NCI-H2029 (cell line): ENCODE results near the gene BEND7.

ENCODE experiments used
- DNase-seq: peaks from one replicate; lab custom pipeline; 2025; lab: John Stamatoyannopoulos, UW

Gene BEND7

GRCh38 chr10:13520194-13520593 is 8.6 kb downstream of the BEND7 start:
- DNase-seq: no peak

DNA sequence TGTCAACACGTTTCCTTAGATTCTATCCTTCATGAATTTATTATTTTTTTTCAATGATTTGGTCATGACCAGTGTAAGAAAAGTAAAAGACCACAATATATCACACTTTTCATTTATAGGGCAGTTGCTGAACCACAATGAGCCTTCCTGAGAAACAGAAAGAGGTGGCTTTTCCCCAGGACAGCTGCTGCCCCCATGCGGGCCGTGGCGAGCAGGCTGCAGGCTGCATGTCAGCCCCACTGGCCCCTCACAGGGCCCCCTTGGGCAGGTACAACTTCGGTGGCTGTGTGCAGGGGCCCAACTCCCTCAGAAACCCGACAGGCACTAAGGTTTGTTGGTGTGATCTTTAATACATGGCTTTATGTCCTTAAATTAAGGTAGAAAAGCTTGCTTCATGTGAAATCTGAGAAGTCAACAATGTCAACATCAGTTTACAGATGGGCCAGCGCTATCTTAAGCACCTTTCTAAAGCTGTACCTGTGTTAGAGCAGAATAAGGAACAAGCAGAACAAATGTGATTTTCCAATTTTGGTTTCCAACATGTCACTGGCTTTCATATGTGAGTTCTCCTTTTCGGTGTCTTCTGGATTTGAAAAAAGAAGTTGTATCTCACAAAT is 10.6 kb downstream of the BEND7 start:
- no peak for DNase-seq

DNA sequence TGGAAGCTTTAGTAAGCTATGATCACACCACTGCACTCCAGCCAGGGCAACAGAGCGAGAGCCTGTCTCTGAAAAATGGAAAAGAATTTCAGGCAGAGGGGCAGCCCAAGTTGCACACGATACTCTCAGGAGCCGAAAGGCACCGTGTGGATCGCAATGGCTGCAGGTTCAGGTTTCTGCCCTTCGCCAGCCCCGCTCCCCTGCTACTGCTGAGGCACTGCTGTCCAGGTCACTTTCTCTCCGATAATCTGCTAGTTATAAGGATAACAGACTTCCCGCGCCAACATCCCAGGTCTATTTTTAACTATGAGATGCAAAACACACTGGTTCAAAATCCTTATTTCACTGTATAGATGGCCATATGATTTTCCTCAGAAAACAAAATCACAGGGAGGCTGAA is 11.1 kb downstream of the BEND7 start:
- DNase-seq: no peak

GRCh38 chr10:13516176-13516575 is 12.6 kb downstream of the BEND7 start:
- DNase-seq: no peak

DNA sequence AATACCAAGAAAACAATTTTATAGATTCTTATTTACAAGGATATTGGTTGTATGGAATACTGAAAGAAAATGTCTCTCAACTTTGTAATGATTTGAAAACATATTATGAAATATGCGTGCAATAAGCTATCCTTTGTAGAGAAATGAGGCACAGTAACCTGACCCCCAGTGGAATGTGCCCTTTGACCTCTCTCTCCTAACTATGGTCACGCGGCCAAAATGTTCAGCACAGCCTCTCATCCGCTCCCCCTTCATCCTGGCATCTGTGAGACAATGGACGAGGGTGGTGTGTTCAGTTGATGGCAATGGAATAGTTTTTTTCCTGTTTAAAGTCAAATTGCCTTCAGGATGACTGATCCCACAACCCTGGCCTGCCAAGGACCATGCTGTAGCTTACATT is 13.3 kb downstream of the BEND7 start:
- DNase-seq: no peak

DNA sequence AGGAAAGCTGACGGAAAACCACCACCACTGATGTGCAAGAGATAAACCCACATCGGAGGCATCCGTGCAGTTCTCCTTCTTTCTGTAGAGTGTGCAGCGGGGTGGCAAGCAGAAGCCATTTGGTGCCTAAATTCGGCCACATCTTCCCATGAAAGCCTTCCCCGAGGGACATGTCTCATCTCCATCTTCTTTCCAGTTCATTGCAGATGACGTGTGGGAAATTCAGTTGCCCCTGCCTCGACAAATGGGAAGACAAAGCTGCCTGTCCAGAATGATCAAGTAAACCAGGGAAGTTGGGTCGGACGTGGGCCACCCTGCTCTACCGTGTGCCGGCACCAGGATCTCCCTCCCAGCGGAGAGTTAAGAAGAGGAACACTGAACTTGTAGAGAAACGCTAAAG is 14.5 kb downstream of the BEND7 start:
- DNase-seq: no peak

- no peak for DNase-seq
Observed at GRCh38 chr10:13512564-13512963, 16.2 kb downstream of the BEND7 start.

DNA sequence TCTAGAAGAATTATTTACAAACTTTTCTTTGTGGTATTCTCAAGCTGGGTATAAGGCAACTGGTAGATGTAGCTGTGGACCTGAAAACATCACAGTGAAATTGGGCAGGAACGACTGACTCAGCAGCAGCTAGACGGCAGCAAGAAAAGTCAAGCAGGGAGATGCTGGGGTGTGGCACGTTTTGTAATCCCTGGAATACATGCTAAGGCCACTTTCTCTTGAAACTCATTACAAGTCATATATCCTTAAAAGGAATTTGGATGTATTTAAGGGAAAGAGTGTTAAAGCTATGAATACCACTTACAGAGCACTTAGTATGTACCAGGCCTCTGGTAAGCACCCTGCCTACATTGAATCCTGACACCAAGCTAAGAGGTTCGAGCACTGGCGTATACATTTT is 17.4 kb downstream of the BEND7 start:
- no peak for DNase-seq

DNA sequence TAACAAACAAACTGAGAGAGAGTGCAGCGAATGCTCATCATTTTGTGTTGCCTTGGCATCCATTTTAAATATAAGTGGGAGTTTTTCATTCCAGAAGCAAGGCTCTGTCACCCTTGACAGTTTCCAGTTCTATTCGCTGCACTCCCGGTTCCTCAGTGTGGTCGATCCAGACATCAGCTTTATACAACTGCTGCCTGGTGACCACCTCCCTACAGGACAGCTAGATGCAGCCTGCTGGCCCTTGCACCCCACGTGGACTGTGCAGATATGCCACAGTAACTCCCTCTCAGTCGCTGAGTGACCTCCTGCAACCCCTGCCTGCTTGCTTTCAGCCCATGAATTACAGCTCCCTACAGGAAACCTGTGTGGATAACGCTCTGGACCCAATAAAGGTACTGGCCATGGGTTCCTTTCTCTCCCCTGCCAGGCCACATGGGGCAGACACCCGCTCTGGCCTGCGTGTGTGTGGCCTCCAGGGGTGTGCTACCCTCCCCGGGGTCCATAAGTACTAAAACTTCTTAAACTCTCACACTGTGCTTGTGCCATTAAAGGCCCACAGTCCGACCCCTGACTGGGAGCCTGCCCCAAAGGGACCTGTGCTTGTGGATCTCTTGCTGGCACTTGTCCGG is 23.6 kb downstream of the BEND7 start:
- DNase-seq: no peak

- no peak for DNase-seq
Observed at GRCh38 chr10:13503745-13504463, 24.9 kb downstream of the BEND7 start.

DNA sequence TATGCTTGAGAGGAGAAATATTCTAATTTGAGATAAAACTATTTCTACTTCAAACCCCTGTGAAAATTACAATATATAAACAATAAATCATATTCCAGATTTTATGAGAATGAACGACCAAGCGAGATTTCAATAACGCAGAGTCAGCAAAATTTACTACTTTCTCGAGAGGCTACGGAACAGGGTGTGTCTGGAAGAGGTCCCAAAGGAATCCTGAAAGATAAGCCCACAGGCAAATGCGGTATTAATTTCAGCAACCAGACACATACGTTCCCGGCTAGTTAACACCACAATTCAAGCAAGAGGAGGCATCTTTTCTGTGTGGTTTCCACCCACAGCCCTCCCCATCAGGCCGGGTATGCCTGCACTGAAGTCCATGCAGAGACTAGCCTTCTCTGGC is 26.4 kb downstream of the BEND7 start:
- no peak for DNase-seq

- no peak for DNase-seq
Observed at GRCh38 chr10:13500201-13500600, 28.6 kb downstream of the BEND7 start.

DNA sequence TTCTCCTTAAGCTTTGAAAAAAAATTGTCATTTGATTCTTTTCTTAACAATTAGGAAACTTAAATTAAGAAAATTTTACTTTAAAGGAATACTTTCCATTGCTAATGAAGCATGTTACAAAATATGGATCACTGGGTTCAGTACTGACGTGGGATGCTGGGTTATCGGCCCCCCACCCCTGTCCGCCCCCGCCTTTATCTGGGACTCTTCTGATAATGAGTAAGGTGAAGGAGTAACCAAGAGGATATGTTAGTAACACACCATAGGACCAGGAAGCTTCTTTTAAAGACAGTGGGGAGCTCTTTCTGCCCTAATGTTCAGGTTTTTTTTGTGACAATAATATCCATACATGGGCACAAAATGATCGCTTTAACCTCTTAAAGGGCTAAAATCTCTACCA is 29.7 kb downstream of the BEND7 start:
- no peak for DNase-seq

GRCh38 chr10:13496931-13497330 is 31.9 kb downstream of the BEND7 start:
- DNase-seq: no peak

GRCh38 chr10:13496164-13496563 is 32.6 kb downstream of the BEND7 start:
- no peak for DNase-seq

GRCh38 chr10:13492493-13493180 is 36.2 kb downstream of the BEND7 start:
- DNase-seq: no peak

- no peak for DNase-seq
Observed at GRCh38 chr10:13491747-13492360, 37.0 kb downstream of the BEND7 start.

DNA sequence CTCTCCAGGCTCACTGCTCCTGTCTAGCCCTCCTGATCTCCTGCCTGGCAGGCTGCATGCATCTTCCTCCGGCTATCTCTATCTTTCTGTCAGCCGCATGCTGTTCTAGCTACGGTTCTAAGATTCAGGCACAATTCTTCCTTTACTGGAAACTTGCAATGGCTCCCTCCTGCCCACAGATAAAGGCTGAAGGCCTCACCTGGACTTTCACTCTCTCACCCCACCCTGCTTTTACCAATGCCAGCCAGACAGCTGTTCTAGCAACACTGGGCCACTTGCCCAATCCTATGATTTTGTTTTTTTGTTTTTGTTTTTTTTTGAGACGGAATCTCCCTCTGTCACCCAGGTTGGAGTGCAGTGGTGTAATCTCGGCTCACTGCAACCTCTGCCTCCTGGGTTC is 38.3 kb downstream of the BEND7 start:
- no peak for DNase-seq

- no peak for DNase-seq
Observed at GRCh38 chr10:13489035-13489599, 39.7 kb downstream of the BEND7 start.

DNA sequence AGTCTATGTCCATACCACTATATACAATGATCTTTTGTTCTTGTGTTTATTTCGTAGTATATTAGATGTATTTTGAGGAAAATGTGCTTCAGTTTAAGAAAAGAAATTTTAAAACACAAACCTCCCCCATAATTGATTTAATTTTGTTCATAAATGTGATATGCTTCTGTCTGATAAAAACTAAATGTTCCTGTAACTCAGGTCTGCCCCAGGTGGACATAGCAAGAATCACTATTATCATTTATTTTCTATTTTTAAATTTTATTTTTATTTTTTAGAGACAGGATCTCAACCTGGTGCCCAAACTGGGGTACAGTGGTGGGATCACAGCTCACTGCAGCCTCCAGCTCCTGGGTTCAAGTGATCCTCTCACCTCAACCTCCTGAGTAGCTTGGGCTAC is 43.2 kb downstream of the BEND7 start:
- DNase-seq: no peak

DNA sequence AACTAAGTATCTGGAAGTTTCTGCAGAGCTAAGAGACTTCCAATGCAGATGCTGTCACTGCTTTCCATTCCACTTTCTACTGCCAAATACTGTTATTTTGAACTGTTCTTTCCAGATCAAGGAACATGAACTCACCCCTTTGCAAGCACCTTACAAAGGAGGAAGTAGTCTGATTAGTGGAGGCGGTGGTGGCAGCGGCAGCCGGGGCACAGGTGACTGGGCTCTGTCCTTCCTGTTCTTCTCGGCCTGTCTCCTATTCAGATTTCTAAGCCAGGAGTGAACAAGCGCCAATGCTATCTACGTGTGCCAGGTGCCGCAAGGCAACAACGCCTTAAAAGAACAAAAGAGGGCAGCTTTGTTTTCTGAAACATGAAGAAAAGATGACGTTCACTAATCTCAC is 44.9 kb downstream of the BEND7 start:
- peak; percentile 47 for DNase-seq

GRCh38 chr10:13483073-13483472 is 45.7 kb downstream of the BEND7 start:
- no peak for DNase-seq
